ENCODE measurements around the gene CTIF.

Gene CTIF

DNA sequence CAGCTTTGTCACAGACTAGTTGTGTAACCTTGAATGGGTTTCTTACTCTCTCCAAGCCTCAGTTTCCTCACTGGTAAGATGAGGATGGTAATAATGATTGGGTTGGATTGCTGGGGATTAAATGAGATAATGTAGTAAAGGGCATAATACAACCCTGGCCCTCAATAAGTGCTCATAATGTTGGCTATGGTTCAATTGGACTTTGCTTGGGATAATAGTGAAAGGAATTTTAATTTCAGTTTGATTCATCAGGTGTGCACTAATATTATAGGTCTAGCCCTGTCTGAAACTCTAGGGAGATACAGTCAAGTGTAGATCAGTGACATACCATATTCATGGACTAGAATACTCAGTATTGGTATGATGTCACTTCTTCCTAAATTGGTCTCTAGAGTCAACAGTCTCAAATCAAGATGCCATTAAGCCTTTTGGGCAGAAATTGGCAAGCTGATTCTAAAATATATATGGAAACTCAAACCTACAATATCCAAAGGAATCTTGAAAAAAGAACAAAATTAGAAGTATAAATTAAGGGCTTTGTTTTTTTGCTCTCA is 250.5 kb downstream of the CTIF start:
- DNase-seq (ENCODE audit: low spot score): no peak

- no peak for DNase-seq (ENCODE audit: low spot score)
Measured at GRCh38 chr18:48790226-48790863, 251.5 kb downstream of the CTIF start.

DNA sequence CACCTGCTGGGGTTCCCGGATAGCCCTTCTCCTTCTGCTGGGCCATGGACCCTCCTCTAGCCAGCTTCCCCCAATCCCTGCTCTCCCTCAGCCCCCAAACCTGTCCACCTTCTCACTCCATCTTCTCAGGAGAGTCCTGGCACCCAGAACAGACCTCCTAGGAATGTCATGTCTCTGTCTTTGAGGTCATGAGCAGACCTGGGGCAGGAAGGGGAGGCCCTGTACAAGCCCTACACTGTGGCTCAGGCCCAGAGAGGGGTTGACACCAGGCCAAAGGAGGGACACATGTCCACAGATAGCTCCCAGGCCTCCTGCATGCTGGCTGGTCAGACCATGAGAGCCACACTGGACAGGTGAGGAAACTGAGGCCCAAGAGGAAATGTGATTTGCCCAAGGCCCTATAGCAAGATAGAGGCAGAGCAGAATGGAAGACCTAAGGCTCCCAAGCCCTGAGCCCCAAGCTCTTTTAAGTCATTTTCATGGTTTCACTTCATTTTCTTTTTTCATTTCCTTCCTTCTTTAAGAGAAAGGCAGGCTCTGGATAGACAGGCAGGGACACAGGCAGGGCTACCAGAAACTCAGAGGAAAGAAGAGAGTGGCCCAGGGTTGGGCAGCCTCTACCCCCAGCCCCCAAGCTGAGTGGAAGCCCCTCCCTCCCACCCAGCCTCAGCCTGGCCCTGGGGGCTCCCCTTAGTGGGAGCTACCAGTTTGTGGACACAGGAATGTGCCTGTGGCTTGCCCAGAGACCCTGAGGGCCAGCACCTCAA is 252.2 kb downstream of the CTIF start:
- no peak for DNase-seq (ENCODE audit: low spot score)

GRCh38 chr18:48791636-48792105 is 252.8 kb downstream of the CTIF start:
- no peak for DNase-seq (ENCODE audit: low spot score)

DNA sequence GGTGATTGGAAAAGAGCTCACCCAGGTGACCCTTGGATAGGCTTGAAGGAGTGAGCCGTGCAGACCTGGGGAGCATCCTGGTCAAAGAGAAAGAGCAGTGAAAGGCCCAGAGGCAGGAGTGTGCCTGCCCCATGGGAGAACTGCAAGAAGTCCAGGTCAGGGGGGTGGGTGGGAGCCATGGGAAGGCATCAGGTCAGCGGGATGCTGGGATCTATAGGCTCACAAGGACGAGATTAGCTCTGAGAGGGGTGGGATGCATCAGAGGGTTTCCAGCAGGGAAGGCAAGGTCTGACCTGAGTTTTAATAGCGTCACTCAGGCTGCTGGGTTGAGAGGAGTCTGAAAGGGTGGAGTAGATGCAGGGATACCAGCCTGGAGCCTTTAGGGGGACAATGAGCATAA is 253.3 kb downstream of the CTIF start:
- DNase-seq (ENCODE audit: low spot score): no peak

GRCh38 chr18:48792611-48793380 is 254.0 kb downstream of the CTIF start:
- DNase-seq (ENCODE audit: low spot score): no peak

DNA sequence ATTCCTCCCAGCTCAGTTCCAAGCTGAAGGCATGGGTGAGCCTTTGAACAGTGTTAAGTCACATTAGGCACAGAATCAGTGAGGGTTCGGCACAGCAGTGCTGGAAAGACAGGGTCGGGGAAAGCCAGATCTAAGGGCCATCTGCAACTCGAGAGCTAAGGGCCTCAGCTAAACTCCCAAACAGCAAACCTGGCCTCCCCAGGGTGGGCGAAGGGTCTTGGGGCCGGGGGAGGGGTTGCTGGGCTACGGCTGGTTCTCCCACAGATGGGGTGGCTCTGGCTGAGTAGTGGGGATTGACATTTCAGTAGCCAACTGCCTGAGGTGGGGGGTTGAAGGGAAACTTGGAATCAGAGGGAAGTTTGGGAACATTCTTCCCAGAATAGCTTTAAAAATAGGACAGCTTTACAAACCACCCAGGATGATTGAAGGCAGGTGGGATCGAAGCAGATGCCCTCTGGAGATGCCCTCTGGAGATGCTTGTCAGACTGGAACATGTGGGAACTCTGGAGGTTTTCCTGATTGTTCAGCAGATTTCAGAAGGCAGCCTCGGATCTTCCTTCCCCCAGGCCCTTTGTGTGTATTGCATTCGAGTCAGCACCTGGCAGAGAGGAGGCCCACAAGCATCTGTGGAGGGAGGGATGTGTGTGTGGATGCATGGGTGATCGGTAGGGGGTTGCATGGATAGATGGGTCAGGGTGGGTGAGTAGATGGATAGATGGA is 255.6 kb downstream of the CTIF start:
- DNase-seq (ENCODE audit: low spot score): no peak

- DNase-seq (ENCODE audit: low spot score): no peak
Measured at GRCh38 chr18:48795696-48796095, 256.9 kb downstream of the CTIF start.

GRCh38 chr18:48796491-48797205 is 257.8 kb downstream of the CTIF start:
- DNase-seq (ENCODE audit: low spot score): no peak

DNA sequence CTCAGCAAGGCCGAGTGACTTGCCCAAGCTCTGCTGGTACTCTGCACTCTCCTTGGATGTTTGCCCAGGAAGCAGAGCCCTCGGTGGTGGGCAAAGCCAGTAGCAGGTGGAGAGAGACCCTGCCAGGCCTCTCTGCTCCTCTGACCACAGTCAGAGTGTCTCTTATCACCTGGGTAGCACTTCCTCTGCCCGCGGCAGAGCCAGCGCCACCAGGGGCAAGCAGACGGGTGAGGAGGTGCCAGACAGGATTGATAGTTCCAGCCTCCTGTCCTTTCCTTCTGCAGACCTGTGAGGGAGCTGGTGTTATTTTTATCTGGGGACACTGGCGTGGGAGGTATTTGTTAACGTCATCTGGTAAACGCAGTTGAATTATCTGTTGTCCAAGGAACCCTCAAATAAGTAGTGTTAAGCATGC is 259.0 kb downstream of the CTIF start:
- DNase-seq (ENCODE audit: low spot score): no peak

DNA sequence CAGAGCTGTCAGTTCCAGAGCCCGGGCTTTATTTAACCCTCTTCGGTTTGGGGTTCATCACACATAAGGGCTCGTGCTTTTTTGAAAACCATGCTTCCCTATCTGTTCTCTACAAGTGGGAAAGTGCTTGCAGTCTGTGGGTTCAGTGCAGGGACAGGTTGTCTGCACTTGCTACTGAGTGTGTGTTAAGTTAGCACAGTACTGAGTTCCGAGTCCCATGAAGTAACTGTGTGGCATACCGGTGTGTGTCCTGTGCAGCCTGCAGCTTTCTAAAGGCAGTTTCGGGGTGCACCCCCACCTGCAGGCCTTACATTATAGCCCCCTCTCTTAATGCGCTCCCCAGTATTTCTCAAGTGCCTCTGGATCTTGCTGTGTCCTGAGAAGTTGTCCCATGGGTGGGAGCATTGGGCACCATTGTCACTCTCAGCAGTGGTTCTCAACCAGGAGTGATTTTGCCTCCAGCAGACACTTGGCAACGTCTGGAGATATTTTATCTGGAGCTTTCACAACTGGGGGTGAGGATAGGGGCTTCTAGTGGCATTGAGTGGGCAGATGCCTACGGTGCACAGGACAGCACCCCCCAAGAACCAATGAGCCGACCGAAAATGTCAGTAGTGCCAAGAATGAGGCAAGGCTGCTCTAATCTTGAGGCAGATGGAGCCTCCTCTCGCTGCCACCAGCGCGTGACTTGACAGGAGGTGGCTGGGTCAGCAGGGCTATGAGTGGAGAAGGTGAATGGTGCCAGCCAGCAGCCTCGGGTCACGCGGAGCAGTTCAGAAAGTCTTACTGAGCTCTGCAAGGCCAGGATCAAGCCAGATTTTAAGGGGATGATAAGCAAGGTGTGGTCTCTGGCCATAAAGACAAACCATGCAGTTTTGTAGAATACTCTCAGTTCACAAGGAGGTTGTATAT is 259.8 kb downstream of the CTIF start:
- DNase-seq (ENCODE audit: low spot score): no peak

DNA sequence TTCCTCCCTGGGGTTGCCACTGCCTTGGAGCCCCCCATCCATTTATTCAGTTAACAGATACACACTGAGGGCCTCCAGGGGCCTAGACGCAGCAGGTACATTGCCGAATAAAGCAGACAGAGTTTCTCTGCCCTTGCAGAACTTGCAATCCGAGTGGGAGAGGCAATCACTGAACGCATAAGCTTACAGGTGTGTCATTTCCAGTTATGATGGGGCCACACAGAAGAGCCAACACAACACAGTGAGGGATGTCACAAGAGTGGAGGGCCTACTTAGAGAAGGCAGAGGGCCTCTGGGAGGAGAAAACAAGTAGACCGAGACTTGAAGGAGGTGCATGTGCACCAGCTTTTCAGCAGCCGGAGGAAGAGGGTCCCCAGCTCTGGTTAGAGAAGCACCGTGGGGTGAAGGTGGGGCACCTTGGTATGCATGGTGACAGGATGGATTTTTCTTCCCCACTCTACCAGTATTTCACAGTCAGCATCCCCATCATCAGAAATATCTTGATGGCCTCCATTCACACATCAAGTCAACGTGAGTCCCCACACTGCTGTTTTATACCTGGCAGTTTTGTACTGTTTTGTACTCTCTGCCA is 261.0 kb downstream of the CTIF start:
- no peak for DNase-seq (ENCODE audit: low spot score)

- DNase-seq (ENCODE audit: low spot score): no peak
Measured at GRCh38 chr18:48800466-48800865, 261.6 kb downstream of the CTIF start.

DNA sequence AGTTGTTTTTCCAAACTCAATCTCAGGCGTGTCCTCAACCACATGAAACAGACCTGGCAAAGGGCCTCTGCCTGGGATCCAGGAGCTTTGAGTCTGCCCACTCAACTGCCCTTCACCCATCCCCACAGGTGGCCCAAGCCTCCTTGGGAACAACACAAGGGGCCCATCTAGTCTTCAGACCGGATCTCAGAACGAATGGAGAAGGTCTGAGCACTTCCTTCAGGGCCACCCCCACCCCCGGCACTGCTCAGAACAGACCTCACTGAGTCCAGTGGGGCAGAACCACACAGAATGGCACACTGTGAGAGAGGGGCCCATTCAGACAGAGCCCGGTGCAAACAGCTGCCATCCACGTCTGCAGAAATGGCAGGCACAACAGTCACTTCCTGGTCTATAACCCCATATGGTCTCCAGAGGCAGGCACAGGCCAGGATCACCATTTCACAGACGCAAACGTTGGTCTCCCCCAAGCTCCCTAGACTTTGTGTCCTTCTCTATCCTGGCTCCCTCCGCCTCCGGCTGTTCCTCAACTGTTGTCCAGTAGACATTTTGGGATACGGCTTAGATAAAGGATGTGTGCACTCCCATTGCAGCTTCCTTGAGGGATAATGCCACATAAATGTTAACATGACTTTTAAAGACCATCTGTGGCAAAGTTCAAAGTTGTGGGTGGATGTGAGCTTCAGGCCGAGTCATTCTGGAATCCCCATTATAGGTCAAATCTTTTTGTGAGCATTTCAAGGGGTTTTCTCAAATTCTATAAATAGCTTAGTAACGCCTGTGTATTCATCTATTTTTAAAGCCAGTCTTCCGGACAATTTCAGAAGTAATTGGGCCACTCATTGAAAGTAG is 262.3 kb downstream of the CTIF start:
- no peak for DNase-seq (ENCODE audit: low spot score)

DNA sequence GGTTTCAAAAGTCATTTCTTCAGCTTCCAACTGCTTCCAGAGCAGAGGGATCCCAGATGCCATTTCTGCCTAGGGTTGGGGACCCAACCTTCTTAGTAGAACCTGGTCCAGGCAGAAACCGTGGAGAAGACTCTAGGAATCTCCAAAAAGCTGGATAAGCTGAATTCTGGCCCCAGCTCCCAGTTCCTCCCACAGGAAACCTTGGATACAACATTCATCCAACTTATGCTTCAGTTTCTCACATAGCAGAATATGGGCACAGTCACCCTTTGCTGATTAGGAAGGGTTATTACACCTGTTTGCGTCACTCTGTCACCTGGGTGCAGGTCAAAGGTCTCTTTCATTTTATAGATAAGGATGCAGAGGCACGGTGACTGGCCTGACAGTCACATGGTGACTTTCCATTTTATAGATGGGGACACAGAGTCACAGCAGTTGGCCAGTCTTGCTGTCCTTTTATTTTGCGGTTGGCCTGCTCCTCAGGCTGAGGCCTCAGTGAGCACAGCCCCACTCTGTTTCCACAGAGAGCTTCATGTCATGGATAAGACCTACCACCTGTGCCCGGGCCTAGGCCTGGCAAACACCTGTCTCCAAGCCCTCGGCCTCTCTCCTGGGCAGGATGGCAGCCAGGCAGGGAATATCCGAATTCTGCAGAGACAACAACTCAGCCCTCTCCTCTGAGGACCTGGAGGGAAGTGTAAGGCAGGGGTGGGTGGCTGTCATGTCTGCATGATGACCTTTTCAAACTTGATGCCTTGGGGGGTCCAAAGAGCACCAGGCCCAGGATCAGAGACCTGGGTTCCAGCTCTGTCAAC is 263.1 kb downstream of the CTIF start:
- DNase-seq (ENCODE audit: low spot score): no peak

DNA sequence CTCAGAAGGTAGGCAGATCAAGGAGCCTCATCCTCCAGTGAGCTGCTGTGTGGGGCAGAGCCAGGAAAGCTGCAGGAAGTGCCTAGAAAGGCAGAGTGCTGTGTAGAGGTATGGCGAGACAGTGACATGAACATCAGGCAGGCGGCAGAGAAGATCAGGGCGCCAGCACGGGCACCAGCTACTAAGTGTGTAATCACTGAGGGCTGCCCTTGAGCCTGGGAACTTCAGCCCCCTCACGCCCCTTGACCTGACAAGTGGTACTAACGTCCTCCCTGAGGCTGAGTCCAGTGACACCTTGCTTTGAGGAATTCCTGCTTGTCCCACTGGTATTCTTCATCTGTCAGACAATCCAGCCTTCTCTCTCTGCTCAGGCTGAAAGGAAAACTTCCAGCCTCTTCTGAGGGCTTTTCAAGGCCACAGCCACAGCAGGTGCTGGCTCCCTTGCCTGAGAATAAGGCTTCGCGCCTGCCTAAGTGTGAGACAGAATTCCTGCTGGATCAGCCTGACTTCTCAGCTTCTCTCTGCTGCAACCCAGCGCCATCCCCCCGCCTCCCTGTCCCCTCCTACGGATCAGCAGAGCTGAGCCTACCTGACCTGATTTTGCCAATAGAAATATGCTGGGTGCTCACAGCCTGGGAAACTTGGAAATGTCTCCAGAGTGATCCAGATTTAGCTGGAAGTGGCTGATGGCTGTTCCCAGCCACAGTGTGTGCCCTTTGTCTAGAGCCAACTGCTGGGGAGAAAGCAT is 263.9 kb downstream of the CTIF start:
- no peak for DNase-seq (ENCODE audit: low spot score)

- DNase-seq (ENCODE audit: low spot score): no peak
Measured at GRCh38 chr18:48803518-48803917, 264.7 kb downstream of the CTIF start.
